Suppressor macrophage treated with lipopolysaccharide for 4 hours (primary cell): ENCODE results near the gene SLC39A11.
"Not testable (repeated sequence)": the region's sequence is repeated elsewhere in the genome, so short reads cannot be mapped to it uniquely, and the experiment has no call there.

Source experiments
- DNase-seq: peaks from one replicate; pipeline ENCODE4 v3.0.0-alpha.2; 2020

SLC39A11 gene

DNA sequence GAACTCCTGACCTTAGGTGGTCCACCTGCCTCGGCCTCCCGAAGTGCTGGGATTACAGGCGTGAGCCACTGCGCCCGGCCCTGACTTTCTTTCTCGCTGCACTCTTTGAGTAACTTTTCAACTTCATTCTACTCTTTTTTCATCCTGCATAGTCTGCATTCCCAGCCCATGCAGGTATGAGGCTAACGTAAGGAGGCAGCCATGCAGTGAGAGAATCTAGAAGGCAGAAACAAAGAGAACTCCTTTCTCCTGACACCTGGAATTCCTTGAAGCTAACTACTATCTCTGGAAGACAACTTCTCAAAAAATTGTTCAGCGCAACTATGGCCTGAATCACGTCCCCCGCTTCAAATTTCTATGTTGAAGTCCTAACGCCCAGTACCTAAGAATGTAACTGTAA is 152.0 kb downstream of the SLC39A11 start:
- no peak for DNase-seq

DNA sequence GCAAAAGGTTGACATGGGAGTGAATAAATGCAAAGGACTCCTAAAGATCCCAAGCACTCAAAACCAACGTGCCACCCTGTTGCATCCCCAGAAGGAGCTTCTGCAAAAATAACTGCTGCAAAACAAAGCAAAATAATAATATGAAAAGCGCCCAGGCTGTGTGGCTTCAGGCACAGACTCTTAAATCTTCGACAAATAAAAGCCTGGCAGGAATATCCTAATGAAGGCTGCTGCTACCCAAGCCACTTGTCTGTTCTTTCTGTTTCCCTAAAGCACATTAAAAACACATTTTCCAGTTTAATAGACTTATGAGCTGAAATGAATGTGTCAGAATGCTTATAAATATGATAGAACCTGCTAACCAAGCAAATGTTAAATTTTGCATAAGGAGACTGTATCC is 154.0 kb downstream of the SLC39A11 start:
- DNase-seq, result no peak

DNA sequence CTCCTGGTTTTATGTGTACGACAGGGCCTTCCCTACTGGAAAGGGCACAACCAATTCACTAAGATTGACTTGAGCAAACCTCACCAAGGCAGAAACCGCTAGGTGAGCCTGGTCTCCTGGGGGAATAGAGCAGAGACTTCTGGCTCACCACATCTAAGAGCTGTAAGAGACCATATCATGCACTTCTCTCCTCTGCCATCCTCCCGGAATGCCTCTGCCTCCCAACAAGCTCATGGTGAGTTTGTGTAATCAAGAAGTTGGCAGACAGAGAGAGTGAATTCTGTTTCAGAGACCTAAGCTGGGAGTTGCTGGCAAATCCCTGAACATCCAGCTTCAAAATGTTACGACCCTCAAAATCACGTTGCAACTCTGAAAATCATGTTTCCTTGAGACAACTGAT is 154.8 kb downstream of the SLC39A11 start:
- DNase-seq, result no peak

DNA sequence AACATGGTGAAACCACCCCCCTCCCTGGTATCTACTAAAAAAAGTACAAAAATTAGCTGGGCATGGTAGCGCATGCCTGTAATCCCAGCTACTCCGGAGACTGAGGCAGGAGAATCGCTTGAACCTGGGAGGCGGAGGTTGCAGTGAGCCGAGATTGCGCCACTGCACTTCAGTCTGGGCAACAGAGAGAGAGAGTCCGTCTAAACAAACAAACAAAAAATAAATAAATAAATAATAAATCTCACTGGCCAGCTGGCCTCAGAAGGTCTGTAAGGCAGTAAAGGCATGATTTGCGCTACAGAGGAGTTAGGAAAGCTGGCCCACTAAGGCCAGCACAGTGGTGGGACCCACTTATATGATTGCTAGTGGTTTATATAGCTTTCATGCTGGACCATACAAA is 155.2 kb downstream of the SLC39A11 start:
- not testable (repeated sequence) for DNase-seq

DNA sequence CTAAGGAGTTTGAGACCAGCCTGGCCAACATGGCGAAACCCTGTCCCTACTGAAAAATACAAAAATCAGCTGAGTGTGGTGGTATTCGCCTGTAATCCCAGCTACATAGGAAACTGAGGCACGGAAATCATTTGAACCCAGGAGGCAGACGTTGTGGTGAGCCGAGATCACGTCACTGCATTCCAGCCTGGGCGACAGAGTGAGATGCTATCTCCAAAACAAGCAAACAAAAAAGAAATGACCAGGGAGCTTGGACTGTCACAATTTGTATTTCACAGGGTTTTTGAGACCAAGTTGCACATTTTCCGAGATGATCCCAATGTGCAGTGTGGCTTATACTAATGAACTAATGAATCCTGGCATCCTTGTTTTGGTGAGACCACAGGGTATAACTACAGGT is 156.5 kb downstream of the SLC39A11 start:
- DNase-seq, result no peak

DNA sequence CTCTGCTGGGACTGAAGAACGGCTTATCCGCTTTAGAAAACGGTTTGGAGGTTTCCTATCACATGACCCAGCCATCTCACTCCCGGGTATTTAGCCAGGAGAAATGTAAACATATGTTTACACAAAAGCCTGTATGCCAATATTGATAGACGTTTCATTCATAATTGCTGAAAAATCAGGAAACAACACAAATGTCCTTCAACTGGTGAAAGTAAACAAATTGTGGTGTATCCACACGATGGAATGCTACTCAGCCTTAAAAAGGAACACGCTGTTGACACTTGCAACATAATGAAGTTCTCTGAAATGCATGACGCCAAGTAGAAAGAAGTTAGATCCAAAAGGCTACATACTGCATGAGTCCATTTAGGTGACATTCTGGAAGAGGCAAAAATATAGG is 157.6 kb downstream of the SLC39A11 start:
- DNase-seq, result no peak

DNA sequence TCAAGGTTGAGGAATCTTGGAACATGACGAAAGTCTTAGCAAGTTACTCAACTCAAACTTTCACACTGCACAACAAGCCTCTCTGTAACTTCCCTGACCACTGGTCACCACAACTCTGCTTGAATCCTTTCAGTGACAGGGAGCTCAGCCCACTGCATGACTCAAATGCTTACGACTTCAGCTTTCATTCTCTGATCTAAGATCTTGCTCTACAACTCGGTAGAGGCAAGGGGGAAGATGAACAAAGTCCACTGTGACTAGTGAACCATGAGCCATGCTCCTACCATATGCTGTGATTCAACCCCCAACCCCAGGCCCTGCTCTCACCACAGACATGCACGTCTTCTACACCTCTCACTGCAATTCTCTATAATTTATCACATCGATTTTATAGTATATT is 160.9 kb downstream of the SLC39A11 start:
- DNase-seq, result peak; percentile 70

DNA sequence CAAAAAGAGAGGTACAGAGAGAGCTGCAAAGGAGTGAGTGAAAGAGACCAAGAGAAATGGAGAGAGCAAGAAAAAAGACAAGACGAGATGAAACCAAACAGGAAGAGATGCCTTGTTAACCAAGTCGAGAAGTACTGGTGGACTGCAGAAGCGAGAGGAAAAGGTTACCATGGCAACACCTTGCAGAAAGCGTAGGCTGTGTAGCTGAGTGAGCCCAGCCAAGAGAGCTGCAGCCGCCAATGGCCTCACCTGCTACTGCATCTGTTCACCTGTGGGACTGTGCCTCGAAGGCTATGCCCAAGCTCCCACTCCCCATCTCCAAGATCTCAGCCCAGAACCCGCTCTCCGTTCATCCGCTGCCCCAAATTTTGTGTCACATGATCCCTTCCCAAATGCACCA is 161.3 kb downstream of the SLC39A11 start:
- DNase-seq, result no peak

DNA sequence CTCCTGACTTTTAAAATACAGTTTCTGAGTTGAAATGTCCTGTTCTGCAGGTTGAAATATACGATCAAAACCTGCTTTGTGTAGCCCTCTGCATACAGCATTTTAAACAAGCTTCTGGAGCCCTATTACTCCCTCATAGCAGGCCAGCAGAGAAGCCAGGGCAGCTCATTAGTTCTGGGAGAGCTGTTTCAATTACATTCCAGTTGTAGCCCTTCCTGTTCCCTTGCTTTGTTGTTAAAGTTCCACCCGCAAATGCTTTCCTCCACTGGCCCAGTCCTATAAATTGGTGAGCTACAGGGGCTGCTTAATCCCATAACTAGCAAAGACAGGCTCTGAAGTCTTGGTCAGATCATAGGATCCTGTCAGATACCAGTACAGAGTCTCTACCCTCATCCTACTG is 162.5 kb downstream of the SLC39A11 start:
- DNase-seq, result no peak

DNA sequence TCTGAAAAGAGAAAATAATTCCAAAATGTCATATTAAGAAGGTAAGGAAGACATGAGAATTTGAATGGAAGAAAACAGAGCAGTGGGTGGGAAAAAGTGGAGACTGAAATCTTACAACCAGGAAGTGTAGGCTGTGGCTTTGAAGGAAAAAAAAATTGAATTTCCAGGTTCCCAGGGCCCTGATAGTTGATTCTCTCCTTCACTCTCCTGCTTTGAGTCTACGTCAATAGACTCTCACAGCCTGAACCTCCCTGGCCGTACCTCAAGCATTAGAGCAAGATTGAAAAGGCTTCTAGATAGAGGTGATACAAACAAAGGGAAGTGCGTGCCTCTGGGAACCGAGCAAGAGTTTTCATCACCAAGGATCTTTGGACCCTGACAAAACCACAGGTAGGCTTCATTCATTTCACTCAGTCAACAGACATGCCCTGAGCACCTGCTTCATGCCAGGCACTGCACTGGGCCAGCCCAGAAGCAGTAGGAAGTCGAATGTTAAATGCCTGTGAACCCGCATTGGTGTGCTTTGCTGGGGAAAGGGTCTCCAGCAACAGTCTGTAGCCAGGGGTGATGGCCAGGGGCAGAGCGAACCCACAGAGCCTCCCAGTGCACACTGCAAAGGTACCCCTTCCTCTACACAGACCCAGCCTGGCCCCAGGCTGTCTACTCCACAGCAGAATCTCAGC is 163.9 kb downstream of the SLC39A11 start:
- DNase-seq, result no peak

DNA sequence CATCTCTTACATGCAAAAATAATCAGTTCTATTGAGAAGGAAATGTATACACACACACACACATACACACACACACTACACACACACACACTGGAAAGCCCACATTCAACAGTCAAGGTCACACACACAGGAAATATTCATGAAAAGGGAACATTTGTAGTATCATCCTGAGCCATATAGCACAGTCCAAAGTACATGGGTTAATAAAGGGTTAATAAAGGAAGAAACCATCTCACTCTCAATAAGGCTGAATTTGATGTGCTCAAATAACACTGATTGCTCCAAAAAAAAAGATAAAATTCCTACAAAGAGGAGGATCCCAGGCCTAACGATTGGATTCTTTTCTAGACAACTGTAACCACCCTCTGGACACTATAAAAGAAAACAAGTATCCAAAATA is 164.7 kb downstream of the SLC39A11 start:
- no peak for DNase-seq

DNA sequence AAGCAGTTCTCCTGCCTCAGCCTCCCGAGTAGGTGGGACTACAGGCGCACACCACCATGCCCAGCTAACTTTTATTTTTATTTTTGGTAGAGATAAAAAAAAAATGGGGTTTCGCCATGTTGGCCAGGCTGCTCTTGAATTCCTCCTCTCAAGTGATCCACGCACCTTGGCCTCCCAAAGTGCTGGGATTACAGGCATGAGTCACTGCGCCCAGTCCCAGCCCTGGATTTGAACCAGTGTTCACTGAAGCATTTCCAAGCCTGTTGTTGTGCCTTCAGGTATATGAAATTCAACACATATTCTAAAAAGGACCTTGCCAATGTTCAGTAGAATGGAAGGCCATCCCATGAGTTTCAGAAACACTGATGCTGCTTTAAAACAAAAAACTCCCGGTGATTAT is 165.3 kb downstream of the SLC39A11 start:
- no peak for DNase-seq

DNA sequence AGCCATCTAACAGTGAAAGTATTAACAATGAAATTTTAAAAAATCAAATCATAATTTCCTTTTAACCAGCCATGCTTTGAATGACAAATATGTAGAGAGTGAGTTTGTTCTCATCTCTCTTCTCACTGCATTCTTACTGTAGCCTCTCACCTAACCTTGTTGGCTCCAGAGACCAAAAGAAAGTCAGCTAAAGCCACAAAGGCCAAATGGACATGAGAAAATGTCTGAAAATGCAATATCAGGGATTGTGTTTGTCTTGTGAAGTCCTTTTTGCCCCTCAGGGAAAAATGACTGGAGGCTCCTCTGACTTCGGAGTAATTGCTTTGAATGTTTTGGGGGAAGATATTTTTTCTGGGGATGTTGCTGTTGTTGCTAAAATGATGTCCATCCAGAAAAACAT is 166.3 kb downstream of the SLC39A11 start:
- DNase-seq, result no peak

DNA sequence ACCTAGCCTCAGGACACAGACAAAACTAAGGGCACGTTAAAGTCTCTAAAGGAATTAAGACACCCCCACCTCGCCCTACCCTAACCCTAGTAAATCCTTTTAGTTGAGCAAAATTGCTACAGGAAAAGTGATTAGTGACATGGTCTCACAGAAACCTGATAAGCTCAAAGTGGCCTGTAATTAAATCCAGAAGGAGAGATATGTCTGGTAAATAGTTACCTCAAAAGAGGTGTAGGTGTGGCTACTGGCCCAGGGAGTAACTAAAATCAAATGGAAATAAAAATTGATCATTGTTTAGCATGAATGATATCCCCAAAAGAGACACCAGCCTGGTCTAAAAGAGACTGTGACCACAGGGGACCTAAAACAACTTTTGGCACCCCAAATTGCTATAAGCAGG is 168.3 kb downstream of the SLC39A11 start:
- no peak for DNase-seq

DNA sequence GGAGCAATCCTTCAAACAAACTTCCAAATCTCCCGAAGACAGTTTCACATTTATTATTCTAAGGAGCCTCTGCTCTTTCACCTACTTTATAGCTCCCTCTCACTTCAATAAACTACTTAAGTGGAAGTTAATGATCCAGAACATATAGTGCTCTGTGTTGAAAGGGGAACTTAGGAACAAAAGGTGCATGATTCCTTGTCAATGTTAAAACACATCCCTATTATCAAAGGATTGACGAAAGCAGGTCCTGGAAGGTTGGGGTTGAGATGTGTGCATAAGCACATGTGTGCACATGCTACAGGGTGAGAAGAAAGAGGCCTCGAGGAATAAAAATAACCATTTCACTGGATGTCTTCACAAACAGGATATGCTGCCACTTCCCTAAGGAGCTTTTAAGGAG is 170.3 kb downstream of the SLC39A11 start:
- no peak for DNase-seq

DNA sequence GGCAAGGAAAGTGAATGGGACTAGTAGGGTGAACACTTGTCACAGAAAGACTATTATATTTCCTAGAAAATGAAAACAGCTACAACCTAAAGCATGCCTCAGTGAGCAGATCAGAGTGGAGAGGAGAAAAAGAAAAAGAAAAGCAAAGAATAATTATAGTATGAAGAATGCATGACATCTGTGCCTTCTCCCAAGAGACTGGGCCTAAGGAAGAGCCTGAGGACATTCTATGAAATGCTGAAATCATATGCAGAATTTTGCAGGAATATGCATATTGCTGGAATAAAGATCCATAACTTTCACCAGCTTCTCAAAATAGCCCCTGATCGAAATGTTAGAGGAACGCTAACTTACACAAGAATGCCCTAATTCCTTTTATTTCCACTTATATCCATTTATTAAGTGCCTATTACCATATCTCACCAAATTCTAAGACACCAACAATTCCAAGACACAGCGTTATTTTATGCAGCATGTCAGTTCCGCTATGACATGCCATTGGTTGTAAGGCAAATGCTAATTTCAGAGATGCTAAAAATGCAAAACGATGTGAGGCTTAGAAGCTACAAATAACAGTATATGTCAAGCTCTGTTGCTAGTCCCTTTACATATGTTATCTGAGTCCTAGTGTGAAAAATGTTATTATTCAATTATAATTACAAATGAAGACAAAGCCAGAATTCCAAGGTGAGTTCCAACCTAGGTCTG is 171.0 kb downstream of the SLC39A11 start:
- DNase-seq, result no peak

DNA sequence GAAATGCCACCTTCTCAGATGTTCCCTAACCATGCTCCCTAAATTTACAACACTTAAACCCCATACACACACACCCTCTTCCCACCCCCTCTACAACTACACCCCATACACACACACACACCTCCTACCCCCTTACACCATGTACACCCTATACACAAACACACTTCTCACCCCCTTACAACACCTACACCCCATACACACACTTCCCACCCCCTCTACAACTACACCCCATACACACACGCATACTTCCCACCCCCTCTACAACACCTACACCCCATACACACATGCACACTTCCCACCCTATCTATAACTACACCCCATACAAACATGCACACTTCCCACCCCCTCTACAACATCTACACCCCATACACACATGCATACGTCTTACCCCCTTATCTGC is 172.0 kb downstream of the SLC39A11 start:
- DNase-seq, result no peak

DNA sequence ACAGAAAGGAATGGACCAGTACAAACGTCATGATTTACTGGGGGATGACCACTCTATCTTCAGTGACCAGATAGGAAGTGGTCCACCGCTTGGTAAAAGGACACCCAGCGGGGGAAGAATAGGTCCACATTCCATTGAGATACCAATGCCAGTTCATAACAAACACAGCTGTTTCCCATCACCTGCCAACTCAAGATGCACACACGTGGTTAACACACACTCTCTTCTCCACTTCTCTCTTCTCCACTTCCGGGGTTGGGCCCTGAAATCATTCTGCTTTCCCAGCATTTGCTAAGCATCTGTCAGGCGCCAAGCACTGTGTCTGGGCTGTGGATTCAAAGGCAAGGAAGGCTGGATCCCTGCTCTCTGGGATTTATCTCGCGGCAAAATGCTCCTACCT is 175.5 kb downstream of the SLC39A11 start:
- DNase-seq, result no peak

DNA sequence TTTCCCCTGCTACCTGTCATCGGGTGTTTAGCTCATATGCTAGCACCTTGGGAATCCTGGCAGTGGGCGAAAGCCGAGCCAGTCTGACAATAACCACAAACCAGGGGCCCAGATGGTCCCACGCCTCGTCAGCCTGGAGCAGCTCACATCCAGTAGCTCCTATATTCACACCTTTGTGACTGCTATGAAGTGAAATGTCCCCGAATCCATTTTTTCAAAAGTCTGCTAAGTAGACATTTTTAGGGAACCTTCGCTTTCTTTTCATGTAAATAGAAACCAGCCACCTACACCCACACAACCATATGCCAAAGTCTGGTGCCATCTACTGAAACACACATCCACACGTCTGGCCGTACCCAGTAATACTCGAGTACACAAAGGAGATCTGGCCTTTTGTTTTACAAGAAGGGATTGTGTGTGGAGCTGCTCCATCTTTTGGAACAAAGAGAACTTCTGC is 176.8 kb downstream of the SLC39A11 start:
- no peak for DNase-seq

DNA sequence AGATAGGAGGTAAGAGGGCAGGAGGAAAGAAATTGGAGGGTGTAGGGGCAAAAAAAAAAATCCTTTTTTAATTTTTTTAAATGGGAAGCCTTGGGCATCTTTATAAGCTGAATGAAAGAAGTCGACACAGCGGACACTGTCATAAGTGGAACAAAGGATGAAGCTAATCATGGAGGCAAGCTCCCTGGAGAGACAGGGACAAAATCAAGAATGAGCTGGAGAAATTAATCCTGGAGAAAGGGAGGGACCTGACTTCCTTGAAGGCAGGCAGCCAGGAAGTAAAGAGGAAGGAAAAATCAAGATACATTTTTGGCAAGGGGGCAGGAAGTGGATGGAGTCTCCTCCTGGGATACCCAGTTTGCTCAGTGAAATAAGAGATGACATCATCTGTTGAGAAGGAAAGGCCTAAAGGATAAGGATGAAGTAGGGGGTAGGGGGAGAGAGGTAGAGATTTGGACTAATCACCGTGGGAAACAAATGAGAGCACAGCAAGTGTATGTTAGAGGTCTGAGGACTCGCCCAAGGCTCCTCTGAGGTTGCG is 179.3 kb downstream of the SLC39A11 start:
- no peak for DNase-seq

DNA sequence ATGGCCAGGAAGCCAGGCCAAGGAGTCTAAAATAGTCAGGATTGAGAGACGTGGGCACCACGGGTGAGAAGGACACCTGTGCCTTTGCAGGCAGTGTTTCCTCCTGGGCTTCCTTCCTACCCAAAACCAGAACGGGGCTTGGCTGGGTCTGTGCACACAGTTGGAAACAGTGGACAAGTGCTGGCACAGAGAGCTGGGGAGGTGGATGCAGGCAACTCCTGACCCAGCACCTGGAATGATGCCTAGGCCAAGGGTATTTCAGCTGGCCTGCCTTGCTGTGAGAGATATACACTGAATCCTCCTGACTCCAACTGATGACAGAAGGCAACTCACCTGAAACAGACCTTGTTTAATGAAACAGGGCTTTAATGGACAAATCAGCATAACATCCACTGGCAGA is 186.2 kb downstream of the SLC39A11 start:
- DNase-seq, result no peak

DNA sequence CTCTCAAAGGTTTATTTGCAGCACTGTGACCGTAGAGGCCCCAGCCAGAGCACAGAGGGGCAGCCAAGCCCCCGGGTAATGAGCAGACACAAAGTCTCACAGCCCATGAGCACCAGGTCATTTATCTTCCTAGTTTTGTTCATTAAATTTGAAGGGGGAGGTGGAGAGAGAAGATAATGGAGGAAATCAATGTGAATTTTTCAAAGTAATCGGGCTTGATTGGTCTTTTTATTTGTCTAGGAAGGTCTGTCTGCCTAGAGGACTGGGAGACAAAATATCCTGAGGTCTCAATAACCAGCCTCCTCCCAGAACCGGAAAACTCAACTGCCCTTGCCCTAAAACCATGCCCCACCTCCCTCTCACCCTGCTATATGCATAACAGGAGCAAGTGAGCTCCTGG is 189.0 kb downstream of the SLC39A11 start:
- no peak for DNase-seq

DNA sequence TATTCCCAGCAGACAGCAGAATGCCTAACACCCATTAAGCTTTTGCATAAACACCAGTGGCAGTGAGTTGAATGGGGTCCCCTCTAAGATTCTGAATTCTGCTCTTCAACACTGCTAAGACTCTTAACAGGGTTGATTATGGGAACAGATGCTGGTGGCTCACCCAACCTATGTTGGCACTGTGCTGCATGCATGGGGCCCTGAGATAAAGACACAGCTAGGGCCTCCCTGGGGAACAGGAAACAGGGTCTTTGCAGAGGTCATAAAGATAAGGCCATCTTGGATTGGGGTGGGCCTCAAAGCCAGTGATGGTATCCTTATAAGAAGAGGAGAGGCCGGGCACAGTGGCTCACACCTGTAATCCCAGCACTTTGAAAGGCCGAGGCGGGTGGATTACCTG is 190.8 kb downstream of the SLC39A11 start:
- no peak for DNase-seq

DNA sequence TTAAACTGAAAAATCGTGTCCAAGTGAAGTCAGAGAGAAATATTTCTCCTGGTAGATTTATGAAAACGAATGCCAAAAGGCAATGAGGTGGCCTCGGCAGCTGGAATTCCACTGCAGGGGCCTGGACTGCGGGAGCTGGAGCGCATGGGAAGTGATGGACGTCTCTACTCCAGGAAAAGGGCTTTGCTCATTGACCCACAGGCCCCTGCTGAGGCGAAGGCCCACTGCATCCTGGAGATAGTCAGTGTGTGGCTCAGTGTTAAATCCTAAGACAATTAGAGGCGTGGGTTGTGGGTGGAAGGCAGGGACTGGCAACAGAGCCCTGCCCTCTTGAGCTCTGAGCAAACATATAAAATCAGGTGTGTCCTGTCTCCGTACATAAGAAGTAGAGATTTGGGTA is 191.4 kb downstream of the SLC39A11 start:
- DNase-seq, result no peak

DNA sequence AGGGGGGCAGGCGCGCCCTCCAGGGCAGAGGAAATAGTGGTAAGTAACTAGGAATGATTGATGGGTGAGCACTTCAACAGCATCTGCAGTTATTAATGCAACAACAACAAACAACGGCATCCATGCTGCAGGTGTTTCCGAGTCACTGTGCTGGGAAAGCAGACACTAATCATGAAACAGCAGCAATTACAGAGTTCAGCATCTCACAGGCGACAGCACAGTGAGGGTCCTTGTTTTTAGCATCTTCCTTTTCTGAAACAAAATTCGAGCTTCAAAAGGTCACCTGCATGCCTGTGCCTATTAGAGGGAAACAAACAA is 191.9 kb downstream of the SLC39A11 start:
- DNase-seq, result no peak
